ENCODE data around the gene CCNT1.
"Not testable (repeated sequence)": the region's sequence is repeated elsewhere in the genome, so short reads cannot be mapped to it uniquely, and the experiment has no call there.

The CCNT1 gene

GRCh38 chr12:48686615-48687334 is 29.7 kb downstream of the CCNT1 start:
- Histone ChIP-seq H2AFZ (ENCODE audit: low read depth, low read length) (no peak overlapping the region), H3K4me1 (ENCODE audit: insufficient read depth, low read length) (no peaks in the 10 kb centered on the region), H3K27me3 (ENCODE audit: insufficient read depth, low read length) (no peaks in the 10 kb centered on the region), H3K9me3 (ENCODE audit: low read length) (no peaks in the 10 kb centered on the region), H3K4me3 (ENCODE audit: low read length) (no peak overlapping the region), H3K36me3 (ENCODE audit: insufficient read depth, low read length) (peaks cover 35% of the 10 kb centered on the region)

- H3K4me3 ChIP-seq (ENCODE audit: low read length), result no peak overlapping the region
- peaks cover 29% of the 10 kb centered on the region for H3K36me3 ChIP-seq (ENCODE audit: insufficient read depth, low read length)
- no peak overlapping the region for H2AFZ ChIP-seq (ENCODE audit: low read depth, low read length)
- H3K9me3 ChIP-seq (ENCODE audit: low read length), result no peaks in the 10 kb centered on the region
- no peaks in the 10 kb centered on the region for H3K27me3 ChIP-seq (ENCODE audit: insufficient read depth, low read length)
- peaks cover 2% of the 10 kb centered on the region for H3K4me1 ChIP-seq (ENCODE audit: insufficient read depth, low read length)
Observed at GRCh38 chr12:48686037-48686595, 30.4 kb downstream of the CCNT1 start.

- Histone ChIP-seq H3K36me3 (ENCODE audit: insufficient read depth, low read length) (peaks cover 26% of the 10 kb centered on the region), H3K4me1 (ENCODE audit: insufficient read depth, low read length) (peaks cover 25% of the 10 kb centered on the region), H3K4me3 (ENCODE audit: low read length) (no peak overlapping the region), H3K27me3 (ENCODE audit: insufficient read depth, low read length) (no peaks in the 10 kb centered on the region), H3K9me3 (ENCODE audit: low read length) (no peaks in the 10 kb centered on the region), H2AFZ (ENCODE audit: low read depth, low read length) (no peak overlapping the region)
Observed at GRCh38 chr12:48683534-48683933, 33.0 kb downstream of the CCNT1 start.

GRCh38 chr12:48682927-48683326 is 33.6 kb downstream of the CCNT1 start:
- H3K27me3 ChIP-seq (ENCODE audit: insufficient read depth, low read length), result no peaks in the 10 kb centered on the region
- peak overlapping the region; percentile 55 for H2AFZ ChIP-seq (ENCODE audit: low read depth, low read length)
- peaks cover 26% of the 10 kb centered on the region for H3K4me1 ChIP-seq (ENCODE audit: insufficient read depth, low read length)
- H3K36me3 ChIP-seq (ENCODE audit: insufficient read depth, low read length), result peaks cover 28% of the 10 kb centered on the region
- no peaks in the 10 kb centered on the region for H3K9me3 ChIP-seq (ENCODE audit: low read length)
- H3K4me3 ChIP-seq (ENCODE audit: low read length), result peak overlapping the region; percentile 83

GRCh38 chr12:48682533-48682905 is 34.0 kb downstream of the CCNT1 start:
- H3K4me3 ChIP-seq (ENCODE audit: low read length), result peak overlapping the region; percentile 83
- not testable (repeated sequence) for H3K9me3 ChIP-seq (ENCODE audit: low read length); H3K27me3 ChIP-seq (ENCODE audit: insufficient read depth, low read length)
- peak overlapping the region; percentile 55 for H2AFZ ChIP-seq (ENCODE audit: low read depth, low read length)
- peaks cover 31% of the 10 kb centered on the region for H3K36me3 ChIP-seq (ENCODE audit: insufficient read depth, low read length)
- peaks cover 26% of the 10 kb centered on the region for H3K4me1 ChIP-seq (ENCODE audit: insufficient read depth, low read length)

GRCh38 chr12:48681710-48682532 is 34.6 kb downstream of the CCNT1 start, which contains the start of gene KANSL2:
TSS of gene KANSL2 (minus strand) at chr12:48682238. CDS start at chr12:48681632, 606 bp downstream.
- Histone ChIP-seq H3K36me3 (ENCODE audit: insufficient read depth, low read length) (peaks cover 36% of the 10 kb centered on the region), H3K9me3 (ENCODE audit: low read length) (no peaks in the 10 kb centered on the region), H3K4me3 (ENCODE audit: low read length) (peak within 1 kb of the TSS; percentile 83), H3K27me3 (ENCODE audit: insufficient read depth, low read length) (no peaks in the 10 kb centered on the region), H2AFZ (ENCODE audit: low read depth, low read length) (peak within 1 kb of the TSS; percentile 55), H3K4me1 (ENCODE audit: insufficient read depth, low read length) (peaks cover 28% of the 10 kb centered on the region)

- H3K36me3 ChIP-seq (ENCODE audit: insufficient read depth, low read length), result peaks cover 41% of the 10 kb centered on the region
- H3K9me3 ChIP-seq (ENCODE audit: low read length), result no peaks in the 10 kb centered on the region
- H3K4me3 ChIP-seq (ENCODE audit: low read length), result peak overlapping the region; percentile 83
- H2AFZ ChIP-seq (ENCODE audit: low read depth, low read length), result no peak overlapping the region
- H3K4me1 ChIP-seq (ENCODE audit: insufficient read depth, low read length), result peaks cover 28% of the 10 kb centered on the region
- no peaks in the 10 kb centered on the region for H3K27me3 ChIP-seq (ENCODE audit: insufficient read depth, low read length)
Observed at GRCh38 chr12:48681399-48681709, 35.2 kb downstream of the CCNT1 start.

- Histone ChIP-seq H3K27me3 (ENCODE audit: insufficient read depth, low read length) (no peaks in the 10 kb centered on the region), H3K4me1 (ENCODE audit: insufficient read depth, low read length) (peaks cover 28% of the 10 kb centered on the region), H3K9me3 (ENCODE audit: low read length) (no peaks in the 10 kb centered on the region), H2AFZ (ENCODE audit: low read depth, low read length) (no peak overlapping the region), H3K4me3 (ENCODE audit: low read length) (peak overlapping the region; percentile 83), H3K36me3 (ENCODE audit: insufficient read depth, low read length) (peaks cover 45% of the 10 kb centered on the region)
Observed at GRCh38 chr12:48680861-48681260, 35.6 kb downstream of the CCNT1 start.

- H3K4me1 ChIP-seq (ENCODE audit: insufficient read depth, low read length), result peaks cover 28% of the 10 kb centered on the region
- no peaks in the 10 kb centered on the region for H3K27me3 ChIP-seq (ENCODE audit: insufficient read depth, low read length)
- H3K36me3 ChIP-seq (ENCODE audit: insufficient read depth, low read length), result peaks cover 60% of the 10 kb centered on the region
- no peak overlapping the region for H2AFZ ChIP-seq (ENCODE audit: low read depth, low read length)
- H3K9me3 ChIP-seq (ENCODE audit: low read length), result no peaks in the 10 kb centered on the region
- H3K4me3 ChIP-seq (ENCODE audit: low read length), result no peak overlapping the region
Observed at GRCh38 chr12:48678551-48679185, 37.8 kb downstream of the CCNT1 start.

- H3K4me1 ChIP-seq (ENCODE audit: insufficient read depth, low read length), result no peaks in the 10 kb centered on the region
- H3K36me3 ChIP-seq (ENCODE audit: insufficient read depth, low read length), result peaks cover 82% of the 10 kb centered on the region
- H2AFZ ChIP-seq (ENCODE audit: low read depth, low read length), result no peak overlapping the region
- H3K27me3 ChIP-seq (ENCODE audit: insufficient read depth, low read length), result no peaks in the 10 kb centered on the region
- no peaks in the 10 kb centered on the region for H3K9me3 ChIP-seq (ENCODE audit: low read length)
- H3K4me3 ChIP-seq (ENCODE audit: low read length), result no peak overlapping the region
Observed at GRCh38 chr12:48671231-48671856, 45.2 kb downstream of the CCNT1 start.

GRCh38 chr12:48668996-48669395 is 47.5 kb downstream of the CCNT1 start:
- Histone ChIP-seq H3K36me3 (ENCODE audit: insufficient read depth, low read length) (peaks cover 80% of the 10 kb centered on the region), H3K4me3 (ENCODE audit: low read length) (no peak overlapping the region), H2AFZ (ENCODE audit: low read depth, low read length) (no peak overlapping the region), H3K27me3 (ENCODE audit: insufficient read depth, low read length) (no peaks in the 10 kb centered on the region), H3K4me1 (ENCODE audit: insufficient read depth, low read length) (no peaks in the 10 kb centered on the region), H3K9me3 (ENCODE audit: low read length) (no peaks in the 10 kb centered on the region)

- Histone ChIP-seq H3K4me3 (ENCODE audit: low read length) (no peak overlapping the region), H2AFZ (ENCODE audit: low read depth, low read length) (no peak overlapping the region), H3K27me3 (ENCODE audit: insufficient read depth, low read length) (no peaks in the 10 kb centered on the region), H3K9me3 (ENCODE audit: low read length) (no peaks in the 10 kb centered on the region), H3K36me3 (ENCODE audit: insufficient read depth, low read length) (peaks cover 82% of the 10 kb centered on the region), H3K4me1 (ENCODE audit: insufficient read depth, low read length) (no peaks in the 10 kb centered on the region)
Observed at GRCh38 chr12:48659863-48660262, 56.6 kb downstream of the CCNT1 start.

Data from neuron (in vitro differentiated cells).